A673 (cell line): ENCODE results near the gene MESD. TPM values are rescaled to one million over a fixed set of nuclear protein-coding genes. Genes with fewer than 3 reads are reported as not detected.

Experiments used
- BruUV-seq: library from RNA; stranded (reverse); fragments of 400-500 nt; replicated peaks from 2 replicates; lab custom pipeline; 2021; lab: Mats Ljungman, UMichigan
- CTCF ChIA-PET: fragments of 300-600 bp; sonication (Branson Sonifier 250); formaldehyde crosslinking; loops from one replicate; lab custom pipeline; 2022; ENCODE audit warnings: antibody characterized with exemption; lab: Charles Lee
- POLR2A ChIA-PET: fragments of 300-600 bp; sonication (Branson Sonifier 250); formaldehyde crosslinking; loops from one replicate; lab custom pipeline; 2022; ENCODE audit warnings: antibody characterized with exemption; ENCODE audit not compliant: low non-redundant PET; lab: Charles Lee
- DNase-seq: peaks from one replicate; pipeline ENCODE4 v3.0.0-alpha.2; 2015; ENCODE audit warnings: low spot score
- H3K27ac ChIP-seq: fragments of 200-600 bp; sonication (generic); 2 replicates; pipeline ENCODE4 v1.5.1; 2016; ENCODE audit warnings: mixed run types, low read depth, mild to moderate bottlenecking, mixed read lengths, antibody characterized with exemption, low read length; ENCODE audit not compliant: poor library complexity, severe bottlenecking
- H3K27me3 ChIP-seq: fragments of 200-600 bp; sonication (generic); replicated peaks from 2 replicates; pipeline ENCODE4 v1.6.1; 2017; ENCODE audit warnings: mixed run types, low read depth, mild to moderate bottlenecking, mixed read lengths, antibody characterized with exemption, low read length; ENCODE audit not compliant: insufficient read depth, poor library complexity
- H3K36me3 ChIP-seq: fragments of 200-600 bp; sonication (generic); 2 replicates; pipeline ENCODE4 v1.6.1; 2016; ENCODE audit warnings: mixed run types, mild to moderate bottlenecking, mixed read lengths, antibody characterized with exemption, low read length; ENCODE audit not compliant: insufficient read depth, poor library complexity, severe bottlenecking
- H3K4me1 ChIP-seq: fragments of 200-600 bp; sonication (generic); 2 replicates; pipeline ENCODE4 v1.6.1; 2017; ENCODE audit warnings: mixed run types, mild to moderate bottlenecking, mixed read lengths, antibody characterized with exemption, low read length; ENCODE audit not compliant: insufficient read depth, poor library complexity, severe bottlenecking
- H3K4me3 ChIP-seq: fragments of 200-600 bp; sonication (generic); 2 replicates; pipeline ENCODE4 v1.5.1; 2016; ENCODE audit warnings: low read depth, mixed run types, mild to moderate bottlenecking, mixed read lengths, low read length; ENCODE audit not compliant: poor library complexity, severe bottlenecking
- H3K9me3 ChIP-seq: fragments of 200-600 bp; sonication (generic); 2 replicates; pipeline ENCODE4 v1.6.1; 2016; ENCODE audit warnings: mixed run types, low read depth, mild to moderate bottlenecking, mixed read lengths, antibody characterized with exemption, low read length; ENCODE audit not compliant: poor library complexity, severe bottlenecking
- CTCF ChIP-seq: fragments of 300-800, 200-600 bp; sonication (generic); conservative IDR thresholded peaks from 2 replicates; pipeline ENCODE4 v1.5.1; 2017; ENCODE audit warnings: low read depth, mild to moderate bottlenecking, antibody characterized with exemption, low read length, moderate library complexity, mixed read lengths
- EZH2 ChIP-seq: fragments of 200-600 bp; sonication (generic); IDR thresholded peaks from 2 replicates; pipeline ENCODE4 v1.6.1; 2017; ENCODE audit warnings: borderline replicate concordance, low read depth, mild to moderate bottlenecking, mixed read lengths, antibody characterized with exemption, low read length; ENCODE audit not compliant: poor library complexity, severe bottlenecking
- intact Hi-C: fragments of 100-400 bp; cut with micrococcal nuclease; formaldehyde crosslinking; loops from one replicate; pipeline ENCODE4 v1.10.0; 2022; ENCODE audit not compliant: unreplicated experiment
- total RNA-seq: library from RNA; stranded (reverse); gene quantifications from 2 replicates; pipeline ENCODE4 v1.2.3, GENCODE V29; 2021

The MESD gene
- total RNA-seq, 1 experiment from 2014 or later: 28.1 TPM

- Histone ChIP-seq H3K4me3 (no peak overlapping the region), H3K4me1 (no peaks in the 10 kb centered on the region), H3K27me3 (no peaks in the 10 kb centered on the region), H3K27ac (no peak overlapping the region), H3K9me3 (no peaks in the 10 kb centered on the region), H3K36me3 (peaks cover 3% of the 10 kb centered on the region)
- ChIA-PET POLR2A (no interaction called here), CTCF (no interaction called here)
- TF ChIP-seq CTCF (no peak), EZH2 (no peak)
- intact Hi-C loops: no loop called here
- no peak for DNase-seq
- BruUV-seq: no TSS peak
These were observed 39.1 kb downstream of the MESD start for GRCh38 chr15:80950291-80951078.

GRCh38 chr15:80949756-80950155, 39.9 kb downstream of the MESD start:
- intact Hi-C loops: no loop called here
- Histone ChIP-seq H3K4me3 (no peak overlapping the region), H3K9me3 (no peaks in the 10 kb centered on the region), H3K36me3 (peaks cover 3% of the 10 kb centered on the region), H3K27ac (no peak overlapping the region), H3K4me1 (no peaks in the 10 kb centered on the region), H3K27me3 (no peaks in the 10 kb centered on the region)
- ChIA-PET CTCF (no interaction called here), POLR2A (no interaction called here)
- TF ChIP-seq EZH2 (no peak), CTCF (no peak)
- DNase-seq: no peak
- no TSS peak for BruUV-seq

GRCh38 chr15:80948651-80949292, 40.8 kb downstream of the MESD start:
- Histone ChIP-seq H3K27me3 (no peaks in the 10 kb centered on the region), H3K9me3 (no peaks in the 10 kb centered on the region), H3K4me3 (no peak overlapping the region), H3K36me3 (peaks cover 3% of the 10 kb centered on the region), H3K27ac (no peak overlapping the region), H3K4me1 (no peaks in the 10 kb centered on the region)
- CTCF ChIA-PET: no interaction called here
- BruUV-seq: no TSS peak
- TF ChIP-seq CTCF: no peak
- TF ChIP-seq EZH2: no peak
- intact Hi-C loops: no loop called here
- no peak for DNase-seq
- POLR2A ChIA-PET: interaction anchor here (0.6 kb wide), 1 partner anchor 255 kb away, joined by 4 read pairs; no protein-coding TSS in a partner anchor
